ENCODE data around the gene FKBP1C.

GRCh38 chr6:63246581-63246980 lies 35.3 kb downstream of the FKBP1C start:
- TF ChIP-seq CTCF (conservative IDR thresholded peaks at IDR 0.05; ENCODE audit: low read depth in 2 of 2) = no peak
- no peak for TF ChIP-seq JUNB (IDR thresholded peaks at IDR 0.05; ENCODE audit: unreplicated experiment)
- no peak for TF ChIP-seq EZH2 (IDR thresholded peaks at IDR 0.05; ENCODE audit: low read depth, unreplicated experiment)
- TF ChIP-seq NANOG (IDR thresholded peaks at IDR 0.05; ENCODE audit: borderline replicate concordance) = no peak
- TF ChIP-seq POLR2AphosphoS5 (IDR thresholded peaks at IDR 0.05; ENCODE audit: low read depth) = no peak
- no peak for TF ChIP-seq EZH2phosphoT487 (IDR thresholded peaks at IDR 0.05; ENCODE audit: unreplicated experiment)
- TF ChIP-seq, protein P1, sequence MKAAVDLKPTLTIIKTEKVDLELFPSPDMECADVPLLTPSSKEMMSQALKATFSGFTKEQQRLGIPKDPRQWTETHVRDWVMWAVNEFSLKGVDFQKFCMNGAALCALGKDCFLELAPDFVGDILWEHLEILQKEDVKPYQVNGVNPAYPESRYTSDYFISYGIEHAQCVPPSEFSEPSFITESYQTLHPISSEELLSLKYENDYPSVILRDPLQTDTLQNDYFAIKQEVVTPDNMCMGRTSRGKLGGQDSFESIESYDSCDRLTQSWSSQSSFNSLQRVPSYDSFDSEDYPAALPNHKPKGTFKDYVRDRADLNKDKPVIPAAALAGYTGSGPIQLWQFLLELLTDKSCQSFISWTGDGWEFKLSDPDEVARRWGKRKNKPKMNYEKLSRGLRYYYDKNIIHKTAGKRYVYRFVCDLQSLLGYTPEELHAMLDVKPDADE (IDR thresholded peaks at IDR 0.05) = no peak
- no peak for TF ChIP-seq REST (IDR thresholded peaks at IDR 0.05; ENCODE audit: unreplicated experiment)
- no peak for TF ChIP-seq CREB1 (CRISPR knock-in tag; IDR thresholded peaks at IDR 0.05; ENCODE audit: low read depth)
- TF ChIP-seq ZNF331 (CRISPR knock-in tag; IDR thresholded peaks at IDR 0.05; ENCODE audit: low read depth) = no peak
- TF ChIP-seq ZNF114 (CRISPR knock-in tag; IDR thresholded peaks at IDR 0.05) = no peak
- TF ChIP-seq STAT1 (IDR thresholded peaks at IDR 0.05; ENCODE audit: unreplicated experiment) = no peak
- TF ChIP-seq, protein P2, sequence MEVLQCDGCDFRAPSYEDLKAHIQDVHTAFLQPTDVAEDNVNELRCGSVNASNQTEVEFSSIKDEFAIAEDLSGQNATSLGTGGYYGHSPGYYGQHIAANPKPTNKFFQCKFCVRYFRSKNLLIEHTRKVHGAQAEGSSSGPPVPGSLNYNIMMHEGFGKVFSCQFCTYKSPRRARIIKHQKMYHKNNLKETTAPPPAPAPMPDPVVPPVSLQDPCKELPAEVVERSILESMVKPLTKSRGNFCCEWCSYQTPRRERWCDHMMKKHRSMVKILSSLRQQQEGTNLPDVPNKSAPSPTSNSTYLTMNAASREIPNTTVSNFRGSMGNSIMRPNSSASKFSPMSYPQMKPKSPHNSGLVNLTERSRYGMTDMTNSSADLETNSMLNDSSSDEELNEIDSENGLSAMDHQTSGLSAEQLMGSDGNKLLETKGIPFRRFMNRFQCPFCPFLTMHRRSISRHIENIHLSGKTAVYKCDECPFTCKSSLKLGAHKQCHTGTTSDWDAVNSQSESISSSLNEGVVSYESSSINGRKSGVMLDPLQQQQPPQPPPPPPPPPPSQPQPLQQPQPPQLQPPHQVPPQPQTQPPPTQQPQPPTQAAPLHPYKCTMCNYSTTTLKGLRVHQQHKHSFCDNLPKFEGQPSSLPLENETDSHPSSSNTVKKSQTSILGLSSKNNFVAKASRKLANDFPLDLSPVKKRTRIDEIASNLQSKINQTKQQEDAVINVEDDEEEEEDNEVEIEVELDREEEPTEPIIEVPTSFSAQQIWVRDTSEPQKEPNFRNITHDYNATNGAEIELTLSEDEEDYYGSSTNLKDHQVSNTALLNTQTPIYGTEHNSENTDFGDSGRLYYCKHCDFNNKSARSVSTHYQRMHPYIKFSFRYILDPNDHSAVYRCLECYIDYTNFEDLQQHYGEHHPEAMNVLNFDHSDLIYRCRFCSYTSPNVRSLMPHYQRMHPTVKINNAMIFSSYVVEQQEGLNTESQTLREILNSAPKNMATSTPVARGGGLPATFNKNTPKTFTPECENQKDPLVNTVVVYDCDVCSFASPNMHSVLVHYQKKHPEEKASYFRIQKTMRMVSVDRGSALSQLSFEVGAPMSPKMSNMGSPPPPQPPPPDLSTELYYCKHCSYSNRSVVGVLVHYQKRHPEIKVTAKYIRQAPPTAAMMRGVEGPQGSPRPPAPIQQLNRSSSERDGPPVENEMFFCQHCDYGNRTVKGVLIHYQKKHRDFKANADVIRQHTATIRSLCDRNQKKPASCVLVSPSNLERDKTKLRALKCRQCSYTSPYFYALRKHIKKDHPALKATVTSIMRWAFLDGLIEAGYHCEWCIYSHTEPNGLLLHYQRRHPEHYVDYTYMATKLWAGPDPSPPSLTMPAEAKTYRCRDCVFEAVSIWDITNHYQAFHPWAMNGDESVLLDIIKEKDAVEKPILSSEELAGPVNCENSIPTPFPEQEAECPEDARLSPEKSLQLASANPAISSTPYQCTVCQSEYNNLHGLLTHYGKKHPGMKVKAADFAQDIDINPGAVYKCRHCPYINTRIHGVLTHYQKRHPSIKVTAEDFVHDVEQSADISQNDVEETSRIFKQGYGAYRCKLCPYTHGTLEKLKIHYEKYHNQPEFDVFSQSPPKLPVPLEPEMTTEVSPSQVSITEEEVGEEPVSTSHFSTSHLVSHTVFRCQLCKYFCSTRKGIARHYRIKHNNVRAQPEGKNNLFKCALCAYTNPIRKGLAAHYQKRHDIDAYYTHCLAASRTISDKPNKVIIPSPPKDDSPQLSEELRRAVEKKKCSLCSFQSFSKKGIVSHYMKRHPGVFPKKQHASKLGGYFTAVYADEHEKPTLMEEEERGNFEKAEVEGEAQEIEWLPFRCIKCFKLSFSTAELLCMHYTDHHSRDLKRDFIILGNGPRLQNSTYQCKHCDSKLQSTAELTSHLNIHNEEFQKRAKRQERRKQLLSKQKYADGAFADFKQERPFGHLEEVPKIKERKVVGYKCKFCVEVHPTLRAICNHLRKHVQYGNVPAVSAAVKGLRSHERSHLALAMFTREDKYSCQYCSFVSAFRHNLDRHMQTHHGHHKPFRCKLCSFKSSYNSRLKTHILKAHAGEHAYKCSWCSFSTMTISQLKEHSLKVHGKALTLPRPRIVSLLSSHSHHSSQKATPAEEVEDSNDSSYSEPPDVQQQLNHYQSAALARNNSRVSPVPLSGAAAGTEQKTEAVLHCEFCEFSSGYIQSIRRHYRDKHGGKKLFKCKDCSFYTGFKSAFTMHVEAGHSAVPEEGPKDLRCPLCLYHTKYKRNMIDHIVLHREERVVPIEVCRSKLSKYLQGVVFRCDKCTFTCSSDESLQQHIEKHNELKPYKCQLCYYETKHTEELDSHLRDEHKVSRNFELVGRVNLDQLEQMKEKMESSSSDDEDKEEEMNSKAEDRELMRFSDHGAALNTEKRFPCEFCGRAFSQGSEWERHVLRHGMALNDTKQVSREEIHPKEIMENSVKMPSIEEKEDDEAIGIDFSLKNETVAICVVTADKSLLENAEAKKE (CRISPR knock-in tag; IDR thresholded peaks at IDR 0.05) = no peak
